HepG2 (cell line): Measurements from ENCODE around the gene NOL12. TPM values are rescaled to one million over a fixed set of nuclear protein-coding genes. Genes with fewer than 3 reads are reported as not detected.

Experiments
- BRCA1 ChIP-seq: sonication (generic); formaldehyde crosslinking; IDR thresholded peaks from 2 replicates; pipeline ENCODE4 v1.4.0; 2020; ENCODE audit warnings: missing genetic modification reagents
- CBFB ChIP-seq: sonication (generic); formaldehyde crosslinking; IDR thresholded peaks from 2 replicates; pipeline ENCODE4 v1.4.0; 2020; ENCODE audit warnings: missing genetic modification reagents
- CC2D1A ChIP-seq: sonication (generic); formaldehyde crosslinking; IDR thresholded peaks from 2 replicates; pipeline ENCODE4 v1.8.1; 2023; ENCODE audit warnings: mild to moderate bottlenecking, missing genetic modification reagents
- CREM ChIP-seq, 2 experiments: sonication (generic) in 1 of 2; formaldehyde crosslinking in 1 of 2; IDR thresholded peaks; 2 replicates each; pipeline versions ENCODE4 v1.4.0 to v1.6.1; 2016 to 2020; ENCODE audit warnings: antibody characterized with exemption in 1 of 2, mild to moderate bottlenecking in 1 of 2, missing genetic modification reagents in 1 of 2
- GTF2F1 ChIP-seq: fragments of 150-350 bp; IDR thresholded peaks from 2 replicates; pipeline ENCODE4 v1.6.1; 2014; ENCODE audit warnings: low read length
- GTF3A ChIP-seq: sonication (generic); formaldehyde crosslinking; conservative IDR thresholded peaks from 2 replicates; pipeline ENCODE4 v1.4.0; 2020; ENCODE audit warnings: mild to moderate bottlenecking, missing genetic modification reagents
- KDM4B ChIP-seq: sonication (generic); formaldehyde crosslinking; IDR thresholded peaks from 2 replicates; pipeline ENCODE4 v1.4.0; 2020; ENCODE audit warnings: missing genetic modification reagents
- MEIS2 ChIP-seq: sonication (generic); formaldehyde crosslinking; IDR thresholded peaks from 2 replicates; pipeline ENCODE4 v1.9.0; 2021; ENCODE audit warnings: mild to moderate bottlenecking, missing genetic modification reagents
- NCOA1 ChIP-seq: sonication (generic); formaldehyde crosslinking; IDR thresholded peaks from 2 replicates; pipeline ENCODE4 v1.9.0; 2021; ENCODE audit warnings: missing genetic modification reagents
- RFXAP ChIP-seq: sonication (generic); formaldehyde crosslinking; IDR thresholded peaks from 2 replicates; pipeline ENCODE4 v1.4.0; 2020; ENCODE audit warnings: missing genetic modification reagents, borderline replicate concordance
- SP4 ChIP-seq: sonication (generic); formaldehyde crosslinking; IDR thresholded peaks from 2 replicates; pipeline ENCODE4 v1.8.1; 2023; ENCODE audit warnings: mild to moderate bottlenecking, missing genetic modification reagents
- WIZ ChIP-seq: sonication (generic); formaldehyde crosslinking; IDR thresholded peaks from 2 replicates; pipeline ENCODE4 v1.5.1; 2020; ENCODE audit warnings: mild to moderate bottlenecking, missing genetic modification reagents
- ZNF33A ChIP-seq: sonication (generic); formaldehyde crosslinking; IDR thresholded peaks from 2 replicates; pipeline ENCODE4 v1.5.1; 2020; ENCODE audit warnings: missing genetic modification reagents, mild to moderate bottlenecking, moderate library complexity, borderline replicate concordance
- ZNF34 ChIP-seq: sonication (generic); formaldehyde crosslinking; IDR thresholded peaks from 2 replicates; pipeline ENCODE4 v1.4.0; 2020; ENCODE audit warnings: mild to moderate bottlenecking, missing genetic modification reagents, borderline replicate concordance
- ZNF503 ChIP-seq: sonication (generic); formaldehyde crosslinking; IDR thresholded peaks from 2 replicates; pipeline ENCODE4 v1.4.0; 2020; ENCODE audit warnings: missing genetic modification reagents
- ZNF550 ChIP-seq: sonication (generic); formaldehyde crosslinking; IDR thresholded peaks from 2 replicates; pipeline ENCODE4 v1.4.0; 2020; ENCODE audit warnings: mild to moderate bottlenecking, missing genetic modification reagents, borderline replicate concordance
- ZNF614 ChIP-seq: IDR thresholded peaks from 2 replicates; pipeline ENCODE4 v1.6.1; 2018; ENCODE audit warnings: missing biosample characterization, missing genetic modification reagents, inconsistent platforms, borderline replicate concordance
- polyA plus RNA-seq, 8 experiments: library from polyadenylated mRNA; depleted of rRNA in 3 of 8; stranded (reverse) in 7 of 8; unstranded in 1 of 8; fragments of >200 nt; fragmentation: Illumina TruSeq in 4 of 8; extraction: Trizol in 4 of 8; gene quantifications; 2 replicates each; pipeline versions ENCODE4 v1.2.1 to v1.2.3, GENCODE V29; 2011 to 2016; ENCODE audit warnings: low read depth in 4 of 8, missing spikeins in 1 of 8, mixed read lengths in 1 of 8; ENCODE audit not compliant: insufficient read depth in 1 of 8
- total RNA-seq, 5 experiments: library from RNA; depleted of rRNA; stranded (reverse); fragments of >200 nt; fragmentation: Illumina TruSeq; extraction: Trizol; gene quantifications; 2 replicates each; pipeline ENCODE4 v1.2.3, GENCODE V29; 2016; ENCODE audit warnings: low read depth in 1 of 5
- TF ChIP-seq, protein P1 (sequence below): IDR thresholded peaks from 2 replicates; pipeline ENCODE4 v1.6.1; 2016; ENCODE audit warnings: missing genetic modification reagents, missing compliant biosample characterization
- TF ChIP-seq, protein P2 (sequence below): IDR thresholded peaks from 2 replicates; pipeline ENCODE4 v1.6.1; 2016
- TF ChIP-seq, protein P3 (sequence below): sonication (generic); formaldehyde crosslinking; IDR thresholded peaks from 2 replicates; pipeline ENCODE4 v1.4.0; 2020; ENCODE audit warnings: missing genetic modification reagents
- TF ChIP-seq, protein P4 (sequence below): sonication (generic); formaldehyde crosslinking; IDR thresholded peaks from 2 replicates; pipeline ENCODE4 v1.5.0; 2020; ENCODE audit warnings: mild to moderate bottlenecking, missing genetic modification reagents

The NOL12 gene
- total and polyA plus RNA-seq, 2 of the 13 experiments (the other 11 are each of a cell fraction or from before 2014, with no cell fraction given) = 14.3 to 31.4 TPM

- TF ChIP-seq ZNF34 (CRISPR knock-in tag) (no peak), GTF2F1 (no peak), BRCA1 (CRISPR knock-in tag) (peak; percentile 64; the same call in 1 of the 2 replicates), WIZ (CRISPR knock-in tag) (peak; percentile 51; the same call in 1 of the 2 replicates), ZNF503 (CRISPR knock-in tag) (0 out of 2 replicates have a peak, but pooled peaks have one; percentile 20), ZNF614 (CRISPR knock-in tag) (no peak; the same call in 1 of the 2 replicates), KDM4B (CRISPR knock-in tag) (peak; percentile 79), ZNF550 (CRISPR knock-in tag) (no peak), CREM (IDR thresholded peaks at IDR 0.05) (peak; percentile 67), CREM (CRISPR knock-in tag; IDR thresholded peaks at IDR 0.05) (no peak), CC2D1A (CRISPR knock-in tag) (peak; percentile 47; the same call in 1 of the 2 replicates), RFXAP (CRISPR knock-in tag) (peak; percentile 66; the same call in 1 of the 2 replicates), GTF3A (CRISPR knock-in tag) (0 out of 2 replicates have a peak, but pooled peaks have one; percentile 47), CBFB (CRISPR knock-in tag) (peak; percentile 83), MEIS2 (CRISPR knock-in tag) (peak; percentile 51), ZNF33A (CRISPR knock-in tag) (no peak), NCOA1 (CRISPR knock-in tag) (no peak), SP4 (CRISPR knock-in tag) (peak; percentile 87)
- TF ChIP-seq, protein P1, sequence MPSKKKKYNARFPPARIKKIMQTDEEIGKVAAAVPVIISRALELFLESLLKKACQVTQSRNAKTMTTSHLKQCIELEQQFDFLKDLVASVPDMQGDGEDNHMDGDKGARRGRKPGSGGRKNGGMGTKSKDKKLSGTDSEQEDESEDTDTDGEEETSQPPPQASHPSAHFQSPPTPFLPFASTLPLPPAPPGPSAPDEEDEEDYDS = no peak
- TF ChIP-seq, protein P2, sequence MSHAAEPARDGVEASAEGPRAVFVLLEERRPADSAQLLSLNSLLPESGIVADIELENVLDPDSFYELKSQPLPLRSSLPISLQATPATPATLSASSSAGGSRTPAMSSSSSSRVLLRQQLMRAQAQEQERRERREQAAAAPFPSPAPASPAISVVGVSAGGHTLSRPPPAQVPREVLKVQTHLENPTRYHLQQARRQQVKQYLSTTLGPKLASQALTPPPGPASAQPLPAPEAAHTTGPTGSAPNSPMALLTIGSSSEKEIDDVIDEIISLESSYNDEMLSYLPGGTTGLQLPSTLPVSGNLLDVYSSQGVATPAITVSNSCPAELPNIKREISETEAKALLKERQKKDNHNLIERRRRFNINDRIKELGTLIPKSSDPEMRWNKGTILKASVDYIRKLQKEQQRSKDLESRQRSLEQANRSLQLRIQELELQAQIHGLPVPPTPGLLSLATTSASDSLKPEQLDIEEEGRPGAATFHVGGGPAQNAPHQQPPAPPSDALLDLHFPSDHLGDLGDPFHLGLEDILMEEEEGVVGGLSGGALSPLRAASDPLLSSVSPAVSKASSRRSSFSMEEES = peak; percentile 66; the same call in 1 of the 2 replicates
- TF ChIP-seq, protein P3, sequence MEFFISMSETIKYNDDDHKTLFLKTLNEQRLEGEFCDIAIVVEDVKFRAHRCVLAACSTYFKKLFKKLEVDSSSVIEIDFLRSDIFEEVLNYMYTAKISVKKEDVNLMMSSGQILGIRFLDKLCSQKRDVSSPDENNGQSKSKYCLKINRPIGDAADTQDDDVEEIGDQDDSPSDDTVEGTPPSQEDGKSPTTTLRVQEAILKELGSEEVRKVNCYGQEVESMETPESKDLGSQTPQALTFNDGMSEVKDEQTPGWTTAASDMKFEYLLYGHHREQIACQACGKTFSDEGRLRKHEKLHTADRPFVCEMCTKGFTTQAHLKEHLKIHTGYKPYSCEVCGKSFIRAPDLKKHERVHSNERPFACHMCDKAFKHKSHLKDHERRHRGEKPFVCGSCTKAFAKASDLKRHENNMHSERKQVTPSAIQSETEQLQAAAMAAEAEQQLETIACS (CRISPR knock-in tag) = peak; percentile 74
- TF ChIP-seq, protein P4, sequence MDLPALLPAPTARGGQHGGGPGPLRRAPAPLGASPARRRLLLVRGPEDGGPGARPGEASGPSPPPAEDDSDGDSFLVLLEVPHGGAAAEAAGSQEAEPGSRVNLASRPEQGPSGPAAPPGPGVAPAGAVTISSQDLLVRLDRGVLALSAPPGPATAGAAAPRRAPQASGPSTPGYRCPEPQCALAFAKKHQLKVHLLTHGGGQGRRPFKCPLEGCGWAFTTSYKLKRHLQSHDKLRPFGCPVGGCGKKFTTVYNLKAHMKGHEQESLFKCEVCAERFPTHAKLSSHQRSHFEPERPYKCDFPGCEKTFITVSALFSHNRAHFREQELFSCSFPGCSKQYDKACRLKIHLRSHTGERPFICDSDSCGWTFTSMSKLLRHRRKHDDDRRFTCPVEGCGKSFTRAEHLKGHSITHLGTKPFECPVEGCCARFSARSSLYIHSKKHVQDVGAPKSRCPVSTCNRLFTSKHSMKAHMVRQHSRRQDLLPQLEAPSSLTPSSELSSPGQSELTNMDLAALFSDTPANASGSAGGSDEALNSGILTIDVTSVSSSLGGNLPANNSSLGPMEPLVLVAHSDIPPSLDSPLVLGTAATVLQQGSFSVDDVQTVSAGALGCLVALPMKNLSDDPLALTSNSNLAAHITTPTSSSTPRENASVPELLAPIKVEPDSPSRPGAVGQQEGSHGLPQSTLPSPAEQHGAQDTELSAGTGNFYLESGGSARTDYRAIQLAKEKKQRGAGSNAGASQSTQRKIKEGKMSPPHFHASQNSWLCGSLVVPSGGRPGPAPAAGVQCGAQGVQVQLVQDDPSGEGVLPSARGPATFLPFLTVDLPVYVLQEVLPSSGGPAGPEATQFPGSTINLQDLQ = peak; percentile 76
Observed at GRCh38 chr22:37686002-37686982, at the start of gene NOL12 (continued).
